ENCODE results near the gene PLA2G4A.

- TF ChIP-seq CTCF (IDR thresholded peaks at IDR 0.05; ENCODE audit: poor library complexity, severe bottlenecking): no peak
- no peak for TF ChIP-seq RAD21 (conservative IDR thresholded peaks at IDR 0.05)
- TF ChIP-seq EZH2 (IDR thresholded peaks at IDR 0.05; ENCODE audit: borderline replicate concordance, insufficient read depth, low read length, poor library complexity, severe bottlenecking): no peak
- no peak for TF ChIP-seq REST (IDR thresholded peaks at IDR 0.05; ENCODE audit: borderline replicate concordance)
- no peak for TF ChIP-seq MXI1 (conservative IDR thresholded peaks at IDR 0.05; ENCODE audit: poor library complexity, severe bottlenecking)
- no peak for TF ChIP-seq POLR2AphosphoS5 (IDR thresholded peaks at IDR 0.05)
- TF ChIP-seq EP300 (conservative IDR thresholded peaks at IDR 0.05; ENCODE audit: poor library complexity, severe bottlenecking): no peak
Measured at GRCh38 chr1:186792870-186793581, 35.7 kb upstream of the PLA2G4A start.

Data from neural cell (in vitro differentiated cells).